ENCODE results near the gene TMCO4.

The TMCO4 gene

GRCh38 chr1:19738076-19738475 is 61.6 kb downstream of the TMCO4 start:
- no peaks in the 10 kb centered on the region for H3K9me3 Mint-ChIP-seq
- no peak overlapping the region for H3K27ac Mint-ChIP-seq
- no peak for ATAC-seq (ENCODE audit: low read depth)
- no peak for DNase-seq (ENCODE audit: low spot score in 2 of 2)
- H3K27me3 Mint-ChIP-seq, result no peaks in the 10 kb centered on the region
- peaks cover 48% of the 10 kb centered on the region for H3K36me3 Mint-ChIP-seq
- H3K4me3 Mint-ChIP-seq, result no peak overlapping the region
- no peaks in the 10 kb centered on the region for H3K4me1 Mint-ChIP-seq

GRCh38 chr1:19737104-19737825 is 62.5 kb downstream of the TMCO4 start:
- H3K27me3 Mint-ChIP-seq, result no peaks in the 10 kb centered on the region
- DNase-seq (ENCODE audit: low spot score in 2 of 2) (no peak), ATAC-seq (ENCODE audit: low read depth) (no peak)
- H3K4me1 Mint-ChIP-seq, result no peaks in the 10 kb centered on the region
- H3K9me3 Mint-ChIP-seq, result no peaks in the 10 kb centered on the region
- no peak overlapping the region for H3K4me3 Mint-ChIP-seq
- H3K36me3 Mint-ChIP-seq, result peaks cover 53% of the 10 kb centered on the region
- H3K27ac Mint-ChIP-seq, result no peak overlapping the region

- H3K9me3 Mint-ChIP-seq, result no peaks in the 10 kb centered on the region
- DNase-seq (ENCODE audit: low spot score in 2 of 2), result no peak
- H3K27ac Mint-ChIP-seq, result no peak overlapping the region
- H3K27me3 Mint-ChIP-seq, result no peaks in the 10 kb centered on the region
- peaks cover 58% of the 10 kb centered on the region for H3K36me3 Mint-ChIP-seq
- ATAC-seq (ENCODE audit: low read depth), result no peak
- no peak overlapping the region for H3K4me3 Mint-ChIP-seq
- H3K4me1 Mint-ChIP-seq, result no peaks in the 10 kb centered on the region
Measured at GRCh38 chr1:19735440-19736127, 64.1 kb downstream of the TMCO4 start.

- Mint-ChIP-seq H3K36me3 (peaks cover 57% of the 10 kb centered on the region), H3K4me1 (no peaks in the 10 kb centered on the region), H3K27ac (no peak overlapping the region), H3K4me3 (no peak overlapping the region), H3K27me3 (no peaks in the 10 kb centered on the region), H3K9me3 (no peaks in the 10 kb centered on the region)
- ATAC-seq (ENCODE audit: low read depth) (no peak), DNase-seq (ENCODE audit: low spot score in 2 of 2) (no peak)
Measured at GRCh38 chr1:19734472-19734999, 65.2 kb downstream of the TMCO4 start.

GRCh38 chr1:19734056-19734455 is 65.7 kb downstream of the TMCO4 start:
- Mint-ChIP-seq H3K27ac (no peak overlapping the region), H3K4me1 (no peaks in the 10 kb centered on the region), H3K4me3 (no peak overlapping the region), H3K9me3 (no peaks in the 10 kb centered on the region), H3K36me3 (peaks cover 52% of the 10 kb centered on the region), H3K27me3 (no peaks in the 10 kb centered on the region)
- DNase-seq (ENCODE audit: low spot score in 2 of 2), result no peak
- ATAC-seq (ENCODE audit: low read depth), result no peak

GRCh38 chr1:19733615-19734014 is 66.1 kb downstream of the TMCO4 start:
- Mint-ChIP-seq H3K27ac (no peak overlapping the region), H3K4me3 (no peak overlapping the region), H3K36me3 (peaks cover 52% of the 10 kb centered on the region), H3K4me1 (no peaks in the 10 kb centered on the region), H3K27me3 (no peaks in the 10 kb centered on the region), H3K9me3 (no peaks in the 10 kb centered on the region)
- ATAC-seq (ENCODE audit: low read depth) (no peak), DNase-seq (ENCODE audit: low spot score in 2 of 2) (no peak)

GRCh38 chr1:19731311-19731821 is 68.3 kb downstream of the TMCO4 start:
- ATAC-seq (ENCODE audit: low read depth), result no peak
- no peak overlapping the region for H3K27ac Mint-ChIP-seq
- no peak overlapping the region for H3K4me3 Mint-ChIP-seq
- H3K4me1 Mint-ChIP-seq, result no peaks in the 10 kb centered on the region
- peaks cover 56% of the 10 kb centered on the region for H3K36me3 Mint-ChIP-seq
- H3K27me3 Mint-ChIP-seq, result no peaks in the 10 kb centered on the region
- no peaks in the 10 kb centered on the region for H3K9me3 Mint-ChIP-seq
- DNase-seq (ENCODE audit: low spot score in 2 of 2), result no peak

GRCh38 chr1:19730793-19731192 is 68.9 kb downstream of the TMCO4 start:
- Mint-ChIP-seq H3K36me3 (peaks cover 58% of the 10 kb centered on the region), H3K27ac (no peak overlapping the region), H3K27me3 (no peaks in the 10 kb centered on the region), H3K9me3 (no peaks in the 10 kb centered on the region), H3K4me3 (no peak overlapping the region), H3K4me1 (no peaks in the 10 kb centered on the region)
- ATAC-seq (ENCODE audit: low read depth) (no peak), DNase-seq (ENCODE audit: low spot score in 2 of 2) (no peak)

- Mint-ChIP-seq H3K9me3 (no peaks in the 10 kb centered on the region), H3K27ac (peak overlapping the region; percentile 35), H3K4me3 (no peak overlapping the region), H3K36me3 (peaks cover 56% of the 10 kb centered on the region), H3K4me1 (no peaks in the 10 kb centered on the region), H3K27me3 (no peaks in the 10 kb centered on the region)
- no peak for DNase-seq (ENCODE audit: low spot score in 2 of 2)
- ATAC-seq (ENCODE audit: low read depth), result no peak
Measured at GRCh38 chr1:19730232-19730631, 69.5 kb downstream of the TMCO4 start.

- no peaks in the 10 kb centered on the region for H3K4me1 Mint-ChIP-seq
- no peak for ATAC-seq (ENCODE audit: low read depth)
- no peaks in the 10 kb centered on the region for H3K27me3 Mint-ChIP-seq
- no peak for DNase-seq (ENCODE audit: low spot score in 2 of 2)
- no peak overlapping the region for H3K4me3 Mint-ChIP-seq
- H3K36me3 Mint-ChIP-seq, result peaks cover 49% of the 10 kb centered on the region
- no peaks in the 10 kb centered on the region for H3K9me3 Mint-ChIP-seq
- H3K27ac Mint-ChIP-seq, result no peak overlapping the region
Measured at GRCh38 chr1:19728413-19729145, 71.1 kb downstream of the TMCO4 start.

- Mint-ChIP-seq H3K9me3 (no peaks in the 10 kb centered on the region), H3K36me3 (peaks cover 34% of the 10 kb centered on the region), H3K27ac (no peak overlapping the region), H3K4me1 (peaks cover 2% of the 10 kb centered on the region), H3K27me3 (no peaks in the 10 kb centered on the region), H3K4me3 (no peak overlapping the region)
- DNase-seq (ENCODE audit: low spot score in 2 of 2), result no peak
- no peak for ATAC-seq (ENCODE audit: low read depth)
Measured at GRCh38 chr1:19725606-19726005, 74.1 kb downstream of the TMCO4 start.

- Mint-ChIP-seq H3K4me1 (peaks cover 2% of the 10 kb centered on the region), H3K36me3 (peaks cover 27% of the 10 kb centered on the region), H3K4me3 (no peak overlapping the region), H3K27ac (no peak overlapping the region), H3K9me3 (no peaks in the 10 kb centered on the region), H3K27me3 (no peaks in the 10 kb centered on the region)
- ATAC-seq (ENCODE audit: low read depth) (no peak), DNase-seq (ENCODE audit: low spot score in 2 of 2) (no peak)
Measured at GRCh38 chr1:19723874-19724273, 75.8 kb downstream of the TMCO4 start.

GRCh38 chr1:19720973-19721372 is 78.7 kb downstream of the TMCO4 start:
- H3K27ac Mint-ChIP-seq, result no peak overlapping the region
- H3K9me3 Mint-ChIP-seq, result no peaks in the 10 kb centered on the region
- no peak for ATAC-seq (ENCODE audit: low read depth)
- H3K36me3 Mint-ChIP-seq, result peaks cover 18% of the 10 kb centered on the region
- H3K4me3 Mint-ChIP-seq, result no peak overlapping the region
- no peaks in the 10 kb centered on the region for H3K27me3 Mint-ChIP-seq
- peaks cover 2% of the 10 kb centered on the region for H3K4me1 Mint-ChIP-seq
- DNase-seq (ENCODE audit: low spot score in 2 of 2), result no peak

- Mint-ChIP-seq H3K27ac (no peak overlapping the region), H3K4me3 (no peak overlapping the region), H3K9me3 (no peaks in the 10 kb centered on the region), H3K36me3 (peaks cover 14% of the 10 kb centered on the region), H3K4me1 (peaks cover 7% of the 10 kb centered on the region), H3K27me3 (no peaks in the 10 kb centered on the region)
- no peak for ATAC-seq (ENCODE audit: low read depth)
- DNase-seq (ENCODE audit: low spot score in 2 of 2), result no peak
Measured at GRCh38 chr1:19720174-19720573, 79.5 kb downstream of the TMCO4 start.
